CD4-positive, CD25-positive, alpha-beta regulatory T cell (primary cell): Measurements from ENCODE around the gene PTPN5. TPM values are rescaled to one million over a fixed set of nuclear protein-coding genes. Genes with fewer than 3 reads are reported as not detected.
A peak's percentile ranks its signal among the peaks of the same experiment; 100 is the strongest.

ENCODE experiments used
- ATAC-seq, 2 donors: fragments of 150-1000 bp; cut with Tn5 transposase; one replicate each; pipeline ENCODE4 v1.10.0; 2021; ENCODE audit warnings: low read depth in 2 of 2, moderate number of reproducible peaks in 2 of 2, moderate library complexity in 1 of 2
- DNase-seq, 3 donors: peaks; one replicate each; pipeline versions ENCODE4 v3.0.0 to v3.0.0-alpha.2; 2012 to 2022; ENCODE audit warnings: mixed read lengths in 1 of 3
- H3K27ac ChIP-seq: one replicate; pipeline ENCODE4 v1.7.0; 2013; ENCODE audit warnings: mild to moderate bottlenecking, low read length; ENCODE audit not compliant: insufficient read depth, poor library complexity, severe bottlenecking
- H3K27me3 ChIP-seq: one replicate; pipeline ENCODE4 v1.7.0; 2013; ENCODE audit warnings: low read length; ENCODE audit not compliant: control insufficient read depth, insufficient read depth
- H3K36me3 ChIP-seq: one replicate; pipeline ENCODE4 v1.7.0; 2013; ENCODE audit warnings: mild to moderate bottlenecking, low read length, moderate library complexity; ENCODE audit not compliant: control insufficient read depth, insufficient read depth
- H3K4me1 ChIP-seq: 2 replicates; pipeline ENCODE4 v1.7.0; 2013; ENCODE audit warnings: mild to moderate bottlenecking, low read length; ENCODE audit not compliant: insufficient read depth, control insufficient read depth, poor library complexity, severe bottlenecking
- H3K4me3 ChIP-seq: one replicate; pipeline ENCODE4 v1.7.0; 2013; ENCODE audit warnings: low read depth, mild to moderate bottlenecking, low read length, moderate library complexity
- H3K9me3 ChIP-seq, 2 experiments: 1 replicate in 1 of 2; 2 replicates in 1 of 2; pipeline ENCODE4 v1.7.0; 2013; ENCODE audit warnings: low read length in 2 of 2, mild to moderate bottlenecking in 1 of 2, moderate library complexity in 1 of 2; ENCODE audit not compliant: control insufficient read depth in 2 of 2
- H3K27ac Mint-ChIP-seq, 3 donors: one replicate each; pipeline ENCODE4 v1.8.0; 2020 to 2022; ENCODE audit warnings: mild to moderate bottlenecking in 3 of 3, mixed read lengths in 3 of 3, moderate library complexity in 2 of 3
- H3K27me3 Mint-ChIP-seq: one replicate; pipeline ENCODE4 v1.8.0; 2022; ENCODE audit warnings: mild to moderate bottlenecking, mixed read lengths
- H3K36me3 Mint-ChIP-seq: one replicate; pipeline ENCODE4 v1.8.0; 2020; ENCODE audit warnings: mixed read lengths
- H3K4me1 Mint-ChIP-seq, 4 donors: one replicate each; pipeline ENCODE4 v1.8.0; 2020 to 2022; ENCODE audit warnings: mixed read lengths in 4 of 4, mild to moderate bottlenecking in 1 of 4
- H3K4me3 Mint-ChIP-seq, 4 donors: one replicate each; pipeline ENCODE4 v1.8.0; 2020 to 2022; ENCODE audit warnings: mild to moderate bottlenecking in 4 of 4, mixed read lengths in 4 of 4, moderate library complexity in 3 of 4
- H3K9me3 Mint-ChIP-seq, 7 donors: one replicate each; pipeline ENCODE4 v1.8.0; 2020 to 2022; ENCODE audit warnings: mixed read lengths in 7 of 7, mild to moderate bottlenecking in 3 of 7, moderate library complexity in 2 of 7
- polyA plus RNA-seq, 4 donors: library from polyadenylated mRNA; unstranded; fragments of 300-500 nt; fragmentation: Illumina TruSeq; gene quantifications; one replicate each; pipeline ENCODE4 v1.2.3, GENCODE V29; 2021
- total RNA-seq: library from RNA; stranded (reverse); gene quantifications from one replicate; pipeline ENCODE4 v1.2.3, GENCODE V29; 2022

PTPN5 gene
- total and polyA plus RNA-seq, 5 donors from 2014 or later, result not detected

GRCh38 chr11:18771266-18772035 lies 20.1 kb downstream of the PTPN5 start:
- no peaks in the 10 kb centered on the region for H3K27me3 Mint-ChIP-seq
- no peak for ATAC-seq

GRCh38 chr11:18770479-18771125 lies 21.0 kb downstream of the PTPN5 start:
- no peak overlapping the region for H3K4me3 Mint-ChIP-seq
- H3K27ac Mint-ChIP-seq, result no peak overlapping the region
- no peaks in the 10 kb centered on the region for H3K36me3 Mint-ChIP-seq
- H3K9me3 Mint-ChIP-seq, result peaks cover 0 to 2% (median 0%) of the 10 kb centered on the region in 7 donors
- ATAC-seq (no peak), DNase-seq (no peak)
- H3K4me1 Mint-ChIP-seq, result peaks cover 0 to 2% (median 0%) of the 10 kb centered on the region in 4 donors
- Histone ChIP-seq H3K36me3 (no peaks in the 10 kb centered on the region), H3K4me3 (no peak overlapping the region), H3K4me1 (no peaks in the 10 kb centered on the region), H3K27me3 (peaks cover 3% of the 10 kb centered on the region), H3K27ac (no peak overlapping the region), H3K9me3 (no peaks in the 10 kb centered on the region)
- no peaks in the 10 kb centered on the region for H3K27me3 Mint-ChIP-seq

More at GRCh38 chr11:18771266-18772035, 20.1 kb downstream of the PTPN5 start:
- Mint-ChIP-seq H3K9me3 (peaks cover 0 to 2% (median 0%) of the 10 kb centered on the region in 7 donors), H3K36me3 (no peaks in the 10 kb centered on the region), H3K4me1 (peaks cover 0 to 2% (median 0%) of the 10 kb centered on the region in 4 donors), H3K27ac (no peak overlapping the region), H3K4me3 (no peak overlapping the region)
- Histone ChIP-seq H3K9me3 (no peaks in the 10 kb centered on the region), H3K4me3 (no peak overlapping the region), H3K27me3 (peaks cover 3% of the 10 kb centered on the region), H3K27ac (no peak overlapping the region), H3K4me1 (no peaks in the 10 kb centered on the region), H3K36me3 (no peaks in the 10 kb centered on the region)
- no peak for DNase-seq

GRCh38 chr11:18769802-18770456 lies 21.7 kb downstream of the PTPN5 start:
- H3K4me1 ChIP-seq, result no peaks in the 10 kb centered on the region
- peaks cover 0 to 2% (median 0%) of the 10 kb centered on the region in 7 donors for H3K9me3 Mint-ChIP-seq
- DNase-seq, result no peak
- ATAC-seq, result no peak
- H3K27ac Mint-ChIP-seq, result no peak overlapping the region
- H3K9me3 ChIP-seq, result no peaks in the 10 kb centered on the region
- H3K4me3 Mint-ChIP-seq, result no peak overlapping the region
- H3K36me3 ChIP-seq, result no peaks in the 10 kb centered on the region
- H3K27ac ChIP-seq, result no peak overlapping the region
- H3K4me1 Mint-ChIP-seq, result no peaks in the 10 kb centered on the region
- H3K4me3 ChIP-seq, result no peak overlapping the region
- no peaks in the 10 kb centered on the region for H3K27me3 Mint-ChIP-seq
- H3K27me3 ChIP-seq, result peaks cover 3% of the 10 kb centered on the region
- no peaks in the 10 kb centered on the region for H3K36me3 Mint-ChIP-seq

GRCh38 chr11:18768978-18769377 lies 22.6 kb downstream of the PTPN5 start:
- H3K4me3 Mint-ChIP-seq, result no peak overlapping the region
- Histone ChIP-seq H3K36me3 (no peaks in the 10 kb centered on the region), H3K4me3 (no peak overlapping the region), H3K9me3 (no peaks in the 10 kb centered on the region), H3K27me3 (peaks cover 3% of the 10 kb centered on the region), H3K4me1 (peaks cover 3% of the 10 kb centered on the region), H3K27ac (no peak overlapping the region)
- DNase-seq (no peak), ATAC-seq (no peak)
- H3K27ac Mint-ChIP-seq, result no peak overlapping the region
- H3K9me3 Mint-ChIP-seq, result peaks cover 0 to 2% (median 0%) of the 10 kb centered on the region in 7 donors
- H3K4me1 Mint-ChIP-seq, result peaks cover 0 to 3% (median 3%) of the 10 kb centered on the region in 4 donors
- H3K27me3 Mint-ChIP-seq, result no peaks in the 10 kb centered on the region
- H3K36me3 Mint-ChIP-seq, result no peaks in the 10 kb centered on the region

- peaks cover 3% of the 10 kb centered on the region for H3K27me3 ChIP-seq
- H3K4me1 ChIP-seq, result peaks cover 3% of the 10 kb centered on the region
- Mint-ChIP-seq H3K4me1 (peaks cover 0 to 5% (median 5%) of the 10 kb centered on the region in 4 donors), H3K9me3 (peaks cover 0 to 2% (median 0%) of the 10 kb centered on the region in 7 donors), H3K36me3 (no peaks in the 10 kb centered on the region), H3K4me3 (no peak overlapping the region), H3K27me3 (no peaks in the 10 kb centered on the region), H3K27ac (no peak overlapping the region)
- no peak overlapping the region for H3K27ac ChIP-seq
- no peaks in the 10 kb centered on the region for H3K36me3 ChIP-seq
- H3K9me3 ChIP-seq, result no peaks in the 10 kb centered on the region
- DNase-seq (peak in 1 of 3 donors; percentile 9), ATAC-seq (no peak)
- H3K4me3 ChIP-seq, result no peak overlapping the region
Observed at GRCh38 chr11:18768472-18768901, 23.1 kb downstream of the PTPN5 start.

GRCh38 chr11:18766015-18766414 lies 25.6 kb downstream of the PTPN5 start:
- no peak for ATAC-seq
- H3K27ac Mint-ChIP-seq, result no peak overlapping the region
- H3K27me3 Mint-ChIP-seq, result no peaks in the 10 kb centered on the region
- H3K36me3 Mint-ChIP-seq, result no peaks in the 10 kb centered on the region
- H3K4me1 ChIP-seq, result peaks cover 3% of the 10 kb centered on the region
- H3K36me3 ChIP-seq, result no peaks in the 10 kb centered on the region
- H3K9me3 ChIP-seq, result no peaks in the 10 kb centered on the region
- no peak overlapping the region for H3K27ac ChIP-seq
- no peak overlapping the region for H3K4me3 ChIP-seq
- no peaks in the 10 kb centered on the region for H3K9me3 Mint-ChIP-seq
- peaks cover 3% of the 10 kb centered on the region for H3K27me3 ChIP-seq
- H3K4me3 Mint-ChIP-seq, result no peak overlapping the region
- no peak for DNase-seq
- peaks cover 0 to 5% (median 5%) of the 10 kb centered on the region in 4 donors for H3K4me1 Mint-ChIP-seq

- H3K4me3 Mint-ChIP-seq, result no peak overlapping the region
- H3K36me3 ChIP-seq, result no peaks in the 10 kb centered on the region
- H3K4me1 ChIP-seq, result peaks cover 3% of the 10 kb centered on the region
- ATAC-seq, result no peak
- no peaks in the 10 kb centered on the region for H3K36me3 Mint-ChIP-seq
- DNase-seq, result no peak
- peaks cover 3% of the 10 kb centered on the region for H3K27me3 ChIP-seq
- H3K4me3 ChIP-seq, result no peak overlapping the region
- no peaks in the 10 kb centered on the region for H3K9me3 ChIP-seq
- no peak overlapping the region for H3K27ac ChIP-seq
- no peaks in the 10 kb centered on the region for H3K9me3 Mint-ChIP-seq
- H3K4me1 Mint-ChIP-seq, result peaks cover 0 to 5% (median 5%) of the 10 kb centered on the region in 4 donors
- peak overlapping the region in 1 of 3 donors; percentile 69 for H3K27ac Mint-ChIP-seq
- no peaks in the 10 kb centered on the region for H3K27me3 Mint-ChIP-seq
Observed at GRCh38 chr11:18765554-18765953, 26.0 kb downstream of the PTPN5 start.
